ENCODE results near the gene TCOF1. TPM values are rescaled to one million over a fixed set of nuclear protein-coding genes. Genes with fewer than 3 reads are reported as not detected.

TCOF1 gene
- total and polyA plus RNA-seq, 4 experiments from 2014 or later, result 0.21 to 59.9 (median 42.3) TPM

GRCh38 chr5:150339165-150339564, 18.3 kb upstream of the TCOF1 start:
- no peaks in the 10 kb centered on the region for H3K9me3 ChIP-seq (ENCODE audit: control insufficient read depth in 1 of 2, low read length in 2 of 2)
- ChIA-PET POLR2A (ENCODE audit: partially characterized antibody) (no interaction called here), CTCF (ENCODE audit: partially characterized antibody) (interaction anchor here (2.3 kb wide), 1 partner anchor 11 kb away, joined by 12 read pairs; no protein-coding TSS in a partner anchor)
- no peak for DNase-seq
- no peaks in the 10 kb centered on the region for H3K4me1 ChIP-seq (ENCODE audit: insufficient read depth, low read length)
- no peaks in the 10 kb centered on the region for H3K9me3 Mint-ChIP-seq
- H3K27me3 ChIP-seq (ENCODE audit: insufficient read depth, low read length), result no peaks in the 10 kb centered on the region
- no peaks in the 10 kb centered on the region for H3K36me3 ChIP-seq (ENCODE audit: insufficient read depth, low read length)
- no peak overlapping the region for H3K4me3 Mint-ChIP-seq
- H3K27ac ChIP-seq (ENCODE audit: low read depth, low read length), result no peak overlapping the region
- intact Hi-C loops (cut with micrococcal nuclease), result no loop called here
- H3K27ac Mint-ChIP-seq, result no peak overlapping the region
- no peaks in the 10 kb centered on the region for H3K36me3 Mint-ChIP-seq
- no peak overlapping the region for H3K4me3 ChIP-seq (ENCODE audit: low read length in 2 of 2)
- no peaks in the 10 kb centered on the region for H3K27me3 Mint-ChIP-seq
- H3K4me1 Mint-ChIP-seq, result peaks cover 0 to 6% (median 2%) of the 10 kb centered on the region in 4 donors

GRCh38 chr5:150339841-150340240, 17.7 kb upstream of the TCOF1 start:
- Mint-ChIP-seq H3K27ac (no peak overlapping the region), H3K4me3 (no peak overlapping the region), H3K27me3 (no peaks in the 10 kb centered on the region), H3K4me1 (peaks cover 0 to 6% (median 2%) of the 10 kb centered on the region in 4 donors), H3K9me3 (no peaks in the 10 kb centered on the region), H3K36me3 (no peaks in the 10 kb centered on the region)
- ChIA-PET POLR2A (ENCODE audit: partially characterized antibody) (no interaction called here), CTCF (ENCODE audit: partially characterized antibody) (interaction anchor here (2.3 kb wide), 1 partner anchor 11 kb away, joined by 12 read pairs; no protein-coding TSS in a partner anchor)
- Histone ChIP-seq H3K9me3 (ENCODE audit: control insufficient read depth in 1 of 2, low read length in 2 of 2) (no peaks in the 10 kb centered on the region), H3K4me1 (ENCODE audit: insufficient read depth, low read length) (no peaks in the 10 kb centered on the region), H3K27ac (ENCODE audit: low read depth, low read length) (no peak overlapping the region), H3K27me3 (ENCODE audit: insufficient read depth, low read length) (no peaks in the 10 kb centered on the region), H3K36me3 (ENCODE audit: insufficient read depth, low read length) (no peaks in the 10 kb centered on the region), H3K4me3 (ENCODE audit: low read length in 2 of 2) (no peak overlapping the region)
- no peak for DNase-seq
- intact Hi-C loops (cut with micrococcal nuclease), result no loop called here

- Mint-ChIP-seq H3K4me3 (no peak overlapping the region), H3K4me1 (peaks cover 0 to 6% (median 2%) of the 10 kb centered on the region in 4 donors), H3K36me3 (no peaks in the 10 kb centered on the region), H3K9me3 (no peaks in the 10 kb centered on the region), H3K27ac (no peak overlapping the region), H3K27me3 (no peaks in the 10 kb centered on the region)
- Histone ChIP-seq H3K27me3 (ENCODE audit: insufficient read depth, low read length) (no peaks in the 10 kb centered on the region), H3K36me3 (ENCODE audit: insufficient read depth, low read length) (no peaks in the 10 kb centered on the region), H3K27ac (ENCODE audit: low read depth, low read length) (no peak overlapping the region), H3K9me3 (ENCODE audit: control insufficient read depth in 1 of 2, low read length in 2 of 2) (no peaks in the 10 kb centered on the region), H3K4me3 (ENCODE audit: low read length in 2 of 2) (no peak overlapping the region), H3K4me1 (ENCODE audit: insufficient read depth, low read length) (no peaks in the 10 kb centered on the region)
- no peak for DNase-seq
- intact Hi-C loops (cut with micrococcal nuclease), result no loop called here
- POLR2A ChIA-PET (ENCODE audit: partially characterized antibody), result no interaction called here
- CTCF ChIA-PET (ENCODE audit: partially characterized antibody), result interaction anchor here (0.6 to 2.3 kb wide), 2 partner anchors 10 to 587 kb away, joined by 3 to 12 read pairs; no protein-coding TSS in a partner anchor
Measured at GRCh38 chr5:150340614-150341255, 16.8 kb upstream of the TCOF1 start.

GRCh38 chr5:150341331-150341730, 16.2 kb upstream of the TCOF1 start:
- intact Hi-C loops (cut with micrococcal nuclease), result no loop called here
- Mint-ChIP-seq H3K27me3 (no peaks in the 10 kb centered on the region), H3K27ac (peak overlapping the region in 1 of 7 donors; percentile 15), H3K9me3 (no peaks in the 10 kb centered on the region), H3K4me1 (peaks cover 0 to 6% (median 2%) of the 10 kb centered on the region in 4 donors), H3K36me3 (no peaks in the 10 kb centered on the region), H3K4me3 (no peak overlapping the region)
- Histone ChIP-seq H3K27me3 (ENCODE audit: insufficient read depth, low read length) (no peaks in the 10 kb centered on the region), H3K27ac (ENCODE audit: low read depth, low read length) (no peak overlapping the region), H3K4me1 (ENCODE audit: insufficient read depth, low read length) (no peaks in the 10 kb centered on the region), H3K9me3 (ENCODE audit: control insufficient read depth in 1 of 2, low read length in 2 of 2) (no peaks in the 10 kb centered on the region), H3K36me3 (ENCODE audit: insufficient read depth, low read length) (no peaks in the 10 kb centered on the region), H3K4me3 (ENCODE audit: low read length in 2 of 2) (no peak overlapping the region)
- DNase-seq, result no peak
- ChIA-PET POLR2A (ENCODE audit: partially characterized antibody) (no interaction called here), CTCF (ENCODE audit: partially characterized antibody) (no interaction called here)

- no peak for DNase-seq
- H3K36me3 ChIP-seq (ENCODE audit: insufficient read depth, low read length), result no peaks in the 10 kb centered on the region
- intact Hi-C loops (cut with micrococcal nuclease), result no loop called here
- Mint-ChIP-seq H3K4me3 (no peak overlapping the region), H3K27me3 (no peaks in the 10 kb centered on the region), H3K27ac (no peak overlapping the region), H3K4me1 (peaks cover 0 to 6% (median 2%) of the 10 kb centered on the region in 4 donors), H3K36me3 (no peaks in the 10 kb centered on the region), H3K9me3 (no peaks in the 10 kb centered on the region)
- H3K27me3 ChIP-seq (ENCODE audit: insufficient read depth, low read length), result no peaks in the 10 kb centered on the region
- H3K4me3 ChIP-seq (ENCODE audit: low read length in 2 of 2), result no peak overlapping the region
- no peaks in the 10 kb centered on the region for H3K4me1 ChIP-seq (ENCODE audit: insufficient read depth, low read length)
- ChIA-PET CTCF (ENCODE audit: partially characterized antibody) (no interaction called here), POLR2A (ENCODE audit: partially characterized antibody) (interaction anchor here (0.6 kb wide), 1 partner anchor 239 kb away, joined by 4 read pairs; no protein-coding TSS in a partner anchor)
- H3K9me3 ChIP-seq (ENCODE audit: control insufficient read depth in 1 of 2, low read length in 2 of 2), result no peaks in the 10 kb centered on the region
- no peak overlapping the region for H3K27ac ChIP-seq (ENCODE audit: low read depth, low read length)
Measured at GRCh38 chr5:150341989-150342388, 15.5 kb upstream of the TCOF1 start.

- POLR2A ChIA-PET (ENCODE audit: partially characterized antibody), result interaction anchor here (0.6 kb wide), 1 partner anchor 239 kb away, joined by 4 read pairs; no protein-coding TSS in a partner anchor
- Histone ChIP-seq H3K36me3 (ENCODE audit: insufficient read depth, low read length) (no peaks in the 10 kb centered on the region), H3K27ac (ENCODE audit: low read depth, low read length) (no peak overlapping the region), H3K27me3 (ENCODE audit: insufficient read depth, low read length) (no peaks in the 10 kb centered on the region), H3K4me1 (ENCODE audit: insufficient read depth, low read length) (no peaks in the 10 kb centered on the region), H3K9me3 (ENCODE audit: control insufficient read depth in 1 of 2, low read length in 2 of 2) (no peaks in the 10 kb centered on the region), H3K4me3 (ENCODE audit: low read length in 2 of 2) (no peak overlapping the region)
- no peak overlapping the region for H3K4me3 Mint-ChIP-seq
- peaks cover 0 to 6% (median 2%) of the 10 kb centered on the region in 4 donors for H3K4me1 Mint-ChIP-seq
- no peak overlapping the region for H3K27ac Mint-ChIP-seq
- intact Hi-C loops (cut with micrococcal nuclease), result no loop called here
- no peak for DNase-seq
- no peaks in the 10 kb centered on the region for H3K36me3 Mint-ChIP-seq
- CTCF ChIA-PET (ENCODE audit: partially characterized antibody), result no interaction called here
- H3K9me3 Mint-ChIP-seq, result no peaks in the 10 kb centered on the region
- no peaks in the 10 kb centered on the region for H3K27me3 Mint-ChIP-seq
Measured at GRCh38 chr5:150342583-150342982, 14.9 kb upstream of the TCOF1 start.

- no peak overlapping the region for H3K4me3 Mint-ChIP-seq
- no peaks in the 10 kb centered on the region for H3K27me3 Mint-ChIP-seq
- CTCF ChIA-PET (ENCODE audit: partially characterized antibody), result no interaction called here
- H3K9me3 ChIP-seq (ENCODE audit: control insufficient read depth in 1 of 2, low read length in 2 of 2), result no peaks in the 10 kb centered on the region
- POLR2A ChIA-PET (ENCODE audit: partially characterized antibody), result no interaction called here
- H3K4me1 Mint-ChIP-seq, result peaks cover 0 to 6% (median 2%) of the 10 kb centered on the region in 4 donors
- no peaks in the 10 kb centered on the region for H3K36me3 Mint-ChIP-seq
- H3K36me3 ChIP-seq (ENCODE audit: insufficient read depth, low read length), result no peaks in the 10 kb centered on the region
- H3K27ac Mint-ChIP-seq, result no peak overlapping the region
- intact Hi-C loops (cut with micrococcal nuclease), result no loop called here
- no peak overlapping the region for H3K4me3 ChIP-seq (ENCODE audit: low read length in 2 of 2)
- DNase-seq, result no peak
- no peaks in the 10 kb centered on the region for H3K4me1 ChIP-seq (ENCODE audit: insufficient read depth, low read length)
- no peaks in the 10 kb centered on the region for H3K27me3 ChIP-seq (ENCODE audit: insufficient read depth, low read length)
- H3K9me3 Mint-ChIP-seq, result no peaks in the 10 kb centered on the region
- H3K27ac ChIP-seq (ENCODE audit: low read depth, low read length), result no peak overlapping the region
Measured at GRCh38 chr5:150343994-150344631, 13.4 kb upstream of the TCOF1 start.

Data from CD4-positive, alpha-beta memory T cell (primary cell).